Measurements from ENCODE around the gene CLDN2.

DNA sequence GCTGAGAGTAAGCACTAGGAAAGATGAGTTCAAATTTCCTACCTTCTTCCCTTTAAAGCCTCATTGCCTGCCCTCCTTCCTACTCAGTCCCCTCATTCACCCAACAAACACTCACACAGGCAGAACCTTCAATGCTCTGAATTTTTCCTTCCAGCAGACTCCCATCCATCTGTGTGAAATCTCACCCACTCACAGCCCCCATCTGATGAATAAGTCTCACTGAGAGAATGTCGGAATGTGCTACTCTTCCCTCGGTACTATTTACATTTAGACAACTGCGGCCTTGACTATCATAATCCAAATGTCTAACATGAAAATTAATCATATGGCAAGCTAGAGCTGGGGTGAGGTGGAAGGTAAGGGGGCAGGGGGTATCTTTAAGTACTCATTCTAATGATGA is 19.4 kb downstream of the CLDN2 start:
- no peak for TF ChIP-seq EZH2 (IDR thresholded peaks at IDR 0.05; ENCODE audit: borderline replicate concordance, low read length)
- TF ChIP-seq, protein P1, sequence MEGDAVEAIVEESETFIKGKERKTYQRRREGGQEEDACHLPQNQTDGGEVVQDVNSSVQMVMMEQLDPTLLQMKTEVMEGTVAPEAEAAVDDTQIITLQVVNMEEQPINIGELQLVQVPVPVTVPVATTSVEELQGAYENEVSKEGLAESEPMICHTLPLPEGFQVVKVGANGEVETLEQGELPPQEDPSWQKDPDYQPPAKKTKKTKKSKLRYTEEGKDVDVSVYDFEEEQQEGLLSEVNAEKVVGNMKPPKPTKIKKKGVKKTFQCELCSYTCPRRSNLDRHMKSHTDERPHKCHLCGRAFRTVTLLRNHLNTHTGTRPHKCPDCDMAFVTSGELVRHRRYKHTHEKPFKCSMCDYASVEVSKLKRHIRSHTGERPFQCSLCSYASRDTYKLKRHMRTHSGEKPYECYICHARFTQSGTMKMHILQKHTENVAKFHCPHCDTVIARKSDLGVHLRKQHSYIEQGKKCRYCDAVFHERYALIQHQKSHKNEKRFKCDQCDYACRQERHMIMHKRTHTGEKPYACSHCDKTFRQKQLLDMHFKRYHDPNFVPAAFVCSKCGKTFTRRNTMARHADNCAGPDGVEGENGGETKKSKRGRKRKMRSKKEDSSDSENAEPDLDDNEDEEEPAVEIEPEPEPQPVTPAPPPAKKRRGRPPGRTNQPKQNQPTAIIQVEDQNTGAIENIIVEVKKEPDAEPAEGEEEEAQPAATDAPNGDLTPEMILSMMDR (conservative IDR thresholded peaks at IDR 0.05 in 1 of 2, IDR thresholded peaks at IDR 0.05 in 1 of 2; ENCODE audit: extremely low read depth in 1 of 2, insufficient read depth in 1 of 2, low read depth in 1 of 2, low read length in 2 of 2): no peak
